ENCODE data around the gene PPAT. TPM values are rescaled to one million over a fixed set of nuclear protein-coding genes. Genes with fewer than 3 reads are reported as not detected.

Gene PPAT
- polyA plus RNA-seq, 1 experiment = 11.6 TPM

DNA sequence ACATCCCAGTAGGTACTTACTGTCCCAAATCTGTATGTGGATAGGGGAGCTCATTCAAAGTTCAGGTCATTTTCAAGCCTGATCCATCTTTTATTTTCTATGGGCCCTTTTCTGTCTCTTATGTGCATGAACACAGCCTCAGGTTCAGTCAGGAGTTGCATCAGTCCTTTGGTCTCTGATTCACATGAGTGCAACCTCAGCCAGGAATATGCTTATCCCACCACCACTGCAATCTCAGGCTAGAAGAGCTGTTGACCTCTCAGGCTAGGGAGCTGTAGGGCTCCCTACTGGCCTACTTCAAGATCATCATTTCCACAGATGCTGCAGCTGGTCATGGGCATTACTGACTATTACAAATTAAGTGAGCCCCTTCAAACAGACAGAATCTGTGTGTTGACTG is 75.3 kb downstream of the PPAT start:
- no peaks in the 10 kb centered on the region for H3K27me3 ChIP-seq (ENCODE audit: control insufficient read depth, insufficient read depth, low read length)
- TF ChIP-seq, protein P1, sequence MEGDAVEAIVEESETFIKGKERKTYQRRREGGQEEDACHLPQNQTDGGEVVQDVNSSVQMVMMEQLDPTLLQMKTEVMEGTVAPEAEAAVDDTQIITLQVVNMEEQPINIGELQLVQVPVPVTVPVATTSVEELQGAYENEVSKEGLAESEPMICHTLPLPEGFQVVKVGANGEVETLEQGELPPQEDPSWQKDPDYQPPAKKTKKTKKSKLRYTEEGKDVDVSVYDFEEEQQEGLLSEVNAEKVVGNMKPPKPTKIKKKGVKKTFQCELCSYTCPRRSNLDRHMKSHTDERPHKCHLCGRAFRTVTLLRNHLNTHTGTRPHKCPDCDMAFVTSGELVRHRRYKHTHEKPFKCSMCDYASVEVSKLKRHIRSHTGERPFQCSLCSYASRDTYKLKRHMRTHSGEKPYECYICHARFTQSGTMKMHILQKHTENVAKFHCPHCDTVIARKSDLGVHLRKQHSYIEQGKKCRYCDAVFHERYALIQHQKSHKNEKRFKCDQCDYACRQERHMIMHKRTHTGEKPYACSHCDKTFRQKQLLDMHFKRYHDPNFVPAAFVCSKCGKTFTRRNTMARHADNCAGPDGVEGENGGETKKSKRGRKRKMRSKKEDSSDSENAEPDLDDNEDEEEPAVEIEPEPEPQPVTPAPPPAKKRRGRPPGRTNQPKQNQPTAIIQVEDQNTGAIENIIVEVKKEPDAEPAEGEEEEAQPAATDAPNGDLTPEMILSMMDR (IDR thresholded peaks at IDR 0.05; ENCODE audit: low read depth, low read length) = no peak
- ChIA-PET POLR2A (interaction anchor here (0.5 kb wide), 1 partner anchor 27 kb away, joined by 6 read pairs; the partner anchor contains the start of gene AASDH), CTCF (no interaction called here)
- peaks cover 9% of the 10 kb centered on the region for H3K9me3 ChIP-seq (ENCODE audit: control insufficient read depth, insufficient read depth, low read length)
- H3K27ac ChIP-seq (ENCODE audit: low read depth, low read length) = no peak overlapping the region
- no peak overlapping the region for H3K4me3 ChIP-seq (ENCODE audit: low read depth, low read length)
- peak; percentile 3 for DNase-seq (ENCODE audit: low read depth, low spot score)

DNA sequence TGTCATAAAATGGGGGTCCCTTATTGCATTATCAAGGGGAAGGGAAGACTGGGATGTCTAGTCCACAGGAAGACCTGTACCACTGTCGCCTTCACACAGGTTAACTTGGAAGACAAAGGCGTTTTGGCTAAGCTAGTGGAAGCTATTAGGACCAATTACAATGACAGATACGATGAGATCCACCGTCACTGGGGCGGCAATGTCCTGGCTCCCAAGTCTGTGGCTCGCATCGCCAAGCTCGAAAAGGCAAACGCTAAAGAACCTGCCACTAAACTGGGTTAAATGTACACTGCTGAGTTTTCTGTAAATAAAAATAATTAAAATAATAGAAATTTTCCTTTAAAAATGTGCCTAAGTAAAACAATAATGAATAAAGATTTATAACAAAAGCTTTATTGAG is 78.8 kb downstream of the PPAT start:
- POLR2A ChIA-PET = no interaction called here
- no peaks in the 10 kb centered on the region for H3K27me3 ChIP-seq (ENCODE audit: control insufficient read depth, insufficient read depth, low read length)
- no peak overlapping the region for H3K4me3 ChIP-seq (ENCODE audit: low read depth, low read length)
- CTCF ChIA-PET = no interaction called here
- TF ChIP-seq, protein P1 (IDR thresholded peaks at IDR 0.05; ENCODE audit: low read depth, low read length) = no peak
- H3K27ac ChIP-seq (ENCODE audit: low read depth, low read length) = no peak overlapping the region
- no peaks in the 10 kb centered on the region for H3K9me3 ChIP-seq (ENCODE audit: control insufficient read depth, insufficient read depth, low read length)
- DNase-seq (ENCODE audit: low read depth, low spot score) = no peak

DNA sequence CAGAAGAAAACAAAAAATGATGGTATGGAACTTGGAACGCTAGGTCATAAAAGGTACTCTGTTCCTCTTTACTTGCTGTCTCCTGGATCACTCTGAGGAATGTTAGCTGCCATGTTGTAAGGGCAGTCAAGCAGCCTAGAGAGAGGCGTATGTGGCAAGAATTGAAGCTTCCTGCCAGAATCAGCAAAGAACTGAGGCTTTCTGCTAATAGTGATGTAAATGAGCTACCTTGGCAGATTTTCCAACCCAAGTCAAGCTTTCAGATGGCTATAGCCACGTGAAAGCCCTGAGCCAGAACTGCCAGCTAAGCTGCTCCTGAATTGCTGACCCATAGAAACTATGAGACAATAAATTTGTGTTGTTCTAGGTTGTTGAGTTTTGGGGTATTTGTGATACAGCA is 86.8 kb downstream of the PPAT start:
- no peak overlapping the region for H3K4me3 ChIP-seq (ENCODE audit: low read depth, low read length)
- ChIA-PET CTCF (no interaction called here), POLR2A (no interaction called here)
- TF ChIP-seq, protein P1 (IDR thresholded peaks at IDR 0.05; ENCODE audit: low read depth, low read length) = no peak
- no peak for DNase-seq (ENCODE audit: low read depth, low spot score)
- H3K27me3 ChIP-seq (ENCODE audit: control insufficient read depth, insufficient read depth, low read length) = no peaks in the 10 kb centered on the region
- H3K27ac ChIP-seq (ENCODE audit: low read depth, low read length) = no peak overlapping the region
- no peaks in the 10 kb centered on the region for H3K9me3 ChIP-seq (ENCODE audit: control insufficient read depth, insufficient read depth, low read length)

DNA sequence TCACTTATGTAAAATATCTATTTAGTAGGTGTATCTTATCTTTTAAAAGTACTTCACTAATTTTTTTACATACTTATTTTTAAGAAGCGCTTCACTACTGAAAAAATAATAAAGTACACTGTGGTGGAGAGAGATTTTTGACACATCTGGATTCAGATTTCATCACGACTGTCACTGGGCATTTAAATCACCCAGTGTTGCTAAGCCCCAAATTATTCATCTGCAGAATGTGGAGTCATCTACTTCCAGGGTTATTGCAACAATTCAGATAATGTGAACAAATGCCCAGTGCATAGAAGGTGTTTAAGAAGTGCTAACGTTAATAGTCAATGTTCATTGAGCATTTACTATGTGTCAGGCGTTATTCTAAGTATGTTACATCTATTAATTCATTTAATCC is 90.0 kb downstream of the PPAT start:
- no peak for DNase-seq (ENCODE audit: low read depth, low spot score)
- ChIA-PET POLR2A (no interaction called here), CTCF (no interaction called here)
- no peak overlapping the region for H3K27ac ChIP-seq (ENCODE audit: low read depth, low read length)
- no peaks in the 10 kb centered on the region for H3K9me3 ChIP-seq (ENCODE audit: control insufficient read depth, insufficient read depth, low read length)
- TF ChIP-seq, protein P1 (IDR thresholded peaks at IDR 0.05; ENCODE audit: low read depth, low read length) = no peak
- H3K4me3 ChIP-seq (ENCODE audit: low read depth, low read length) = no peak overlapping the region
- H3K27me3 ChIP-seq (ENCODE audit: control insufficient read depth, insufficient read depth, low read length) = no peaks in the 10 kb centered on the region

Other genes with a start within 250 kb of the PPAT start
- 10.0 and 14.8 TPM in 2 replicates for gene AASDH, start 48.1 kb downstream of the PPAT start, polyA plus RNA-seq (2011; rRNA removed)
- 98.1 and 130 TPM in 2 replicates for gene PAICS, start 645 bp upstream of the PPAT start, polyA plus RNA-seq (2011; rRNA removed)
- gene SRP72, start 32.0 kb upstream of the PPAT start, polyA plus RNA-seq (2011; rRNA removed) = 134 and 176 TPM in 2 replicates
- gene ARL9, start 70.2 kb upstream of the PPAT start, polyA plus RNA-seq (2011; rRNA removed) = 0.68 and 0.78 TPM in 2 replicates
- 2.2 and 2.9 TPM in 2 replicates for gene HOPX, start 245.7 kb upstream of the PPAT start, polyA plus RNA-seq (2011; rRNA removed)

All from AG04450 (cell line).